ENCODE results near the gene ZBTB20.
"Not testable (repeated sequence)": the region's sequence is repeated elsewhere in the genome, so short reads cannot be mapped to it uniquely, and the experiment has no call there.

Gene ZBTB20

GRCh38 chr3:115187149-115187757 is 40.2 kb upstream of the ZBTB20 start:
- H3K4me2 ChIP-seq (ENCODE audit: low read length), result no peak overlapping the region
- no peak overlapping the region for H3K4me3 ChIP-seq (ENCODE audit: low read length)

GRCh38 chr3:115186351-115187148 is 39.5 kb upstream of the ZBTB20 start:
- Histone ChIP-seq H3K4me1 (ENCODE audit: control insufficient read depth, low read length) (no peaks in the 10 kb centered on the region), H3K9me3 (ENCODE audit: control insufficient read depth, insufficient read depth, low read length) (no peaks in the 10 kb centered on the region), H3K79me2 (ENCODE audit: control insufficient read depth, low read length) (no peaks in the 10 kb centered on the region), H3K27me3 (ENCODE audit: control insufficient read depth, low read length) (no peaks in the 10 kb centered on the region), H3F3A (ENCODE audit: control insufficient read depth, insufficient read depth) (no peaks in the 10 kb centered on the region), H3K36me3 (ENCODE audit: control insufficient read depth, low read length) (no peaks in the 10 kb centered on the region), H3K4me2 (ENCODE audit: low read length) (no peak overlapping the region), H3K9me2 (replicated peaks; ENCODE audit: control insufficient read depth, low read length) (no peaks in the 10 kb centered on the region), H4K20me1 (ENCODE audit: control insufficient read depth, insufficient read depth, low read depth, low read length) (no peaks in the 10 kb centered on the region), H3K27ac (ENCODE audit: low read depth, low read length) (no peak overlapping the region), H3K4me3 (ENCODE audit: low read length) (no peak overlapping the region)
- no peak for TF ChIP-seq CTCF (IDR thresholded peaks at IDR 0.05; ENCODE audit: low read depth, low read length, poor library complexity, severe bottlenecking)
- TF ChIP-seq EZH2phosphoT487 (IDR thresholded peaks at IDR 0.05; ENCODE audit: borderline replicate concordance, low read length), result no peak

More at GRCh38 chr3:115187149-115187757, 40.2 kb upstream of the ZBTB20 start:
- no peaks in the 10 kb centered on the region for H3K9me3 ChIP-seq (ENCODE audit: control insufficient read depth, insufficient read depth, low read length)
- no peaks in the 10 kb centered on the region for H3K4me1 ChIP-seq (ENCODE audit: control insufficient read depth, low read length)
- H3K9me2 ChIP-seq (replicated peaks; ENCODE audit: control insufficient read depth, low read length), result no peaks in the 10 kb centered on the region
- no peaks in the 10 kb centered on the region for H3F3A ChIP-seq (ENCODE audit: control insufficient read depth, insufficient read depth)
- no peak overlapping the region for H3K27ac ChIP-seq (ENCODE audit: low read depth, low read length)
- H3K27me3 ChIP-seq (ENCODE audit: control insufficient read depth, low read length), result no peaks in the 10 kb centered on the region
- no peaks in the 10 kb centered on the region for H3K36me3 ChIP-seq (ENCODE audit: control insufficient read depth, low read length)
- no peaks in the 10 kb centered on the region for H4K20me1 ChIP-seq (ENCODE audit: control insufficient read depth, insufficient read depth, low read depth, low read length)
- H3K79me2 ChIP-seq (ENCODE audit: control insufficient read depth, low read length), result no peaks in the 10 kb centered on the region
- no peak for TF ChIP-seq EZH2phosphoT487 (IDR thresholded peaks at IDR 0.05; ENCODE audit: borderline replicate concordance, low read length)
- no peak for TF ChIP-seq CTCF (IDR thresholded peaks at IDR 0.05; ENCODE audit: low read depth, low read length, poor library complexity, severe bottlenecking)

- H3K27me3 ChIP-seq (ENCODE audit: control insufficient read depth, low read length); H3K4me1 ChIP-seq (ENCODE audit: control insufficient read depth, low read length); H3K4me2 ChIP-seq (ENCODE audit: low read length); H3K36me3 ChIP-seq (ENCODE audit: control insufficient read depth, low read length); H3K9me2 ChIP-seq (replicated peaks; ENCODE audit: control insufficient read depth, low read length); H3K9me3 ChIP-seq (ENCODE audit: control insufficient read depth, insufficient read depth, low read length); H3K27ac ChIP-seq (ENCODE audit: low read depth, low read length); H3K79me2 ChIP-seq (ENCODE audit: control insufficient read depth, low read length); H3F3A ChIP-seq (ENCODE audit: control insufficient read depth, insufficient read depth); H4K20me1 ChIP-seq (ENCODE audit: control insufficient read depth, insufficient read depth, low read depth, low read length); H3K4me3 ChIP-seq (ENCODE audit: low read length): not testable (repeated sequence)
Observed at GRCh38 chr3:115184859-115185572, 37.9 kb upstream of the ZBTB20 start.

- H3K4me1 ChIP-seq (ENCODE audit: control insufficient read depth, low read length); H3K9me2 ChIP-seq (replicated peaks; ENCODE audit: control insufficient read depth, low read length); H3K4me3 ChIP-seq (ENCODE audit: low read length); H3K4me2 ChIP-seq (ENCODE audit: low read length); H4K20me1 ChIP-seq (ENCODE audit: control insufficient read depth, insufficient read depth, low read depth, low read length); H3K27me3 ChIP-seq (ENCODE audit: control insufficient read depth, low read length); H3K27ac ChIP-seq (ENCODE audit: low read depth, low read length); H3K79me2 ChIP-seq (ENCODE audit: control insufficient read depth, low read length); H3K9me3 ChIP-seq (ENCODE audit: control insufficient read depth, insufficient read depth, low read length); H3K36me3 ChIP-seq (ENCODE audit: control insufficient read depth, low read length); H3F3A ChIP-seq (ENCODE audit: control insufficient read depth, insufficient read depth): not testable (repeated sequence)
Observed at GRCh38 chr3:115178930-115179329, 31.8 kb upstream of the ZBTB20 start.
